22Rv1 (cell line): ENCODE results near the gene SLC40A1.

Source experiments
- H3K27ac ChIP-seq: fragments of 450-650 bp; 2 replicates; pipeline ENCODE4 v1.5.1; 2017
- ZFX ChIP-seq: fragments of 450-650 bp; IDR thresholded peaks from 2 replicates; pipeline ENCODE4 v1.6.1; 2017; ENCODE audit warnings: antibody characterized with exemption, borderline replicate concordance
- TF ChIP-seq, protein P1 (sequence below): fragments of 450-650 bp; IDR thresholded peaks from 2 replicates; pipeline ENCODE4 v1.5.1; 2017; ENCODE audit warnings: mild to moderate bottlenecking

Gene SLC40A1

DNA sequence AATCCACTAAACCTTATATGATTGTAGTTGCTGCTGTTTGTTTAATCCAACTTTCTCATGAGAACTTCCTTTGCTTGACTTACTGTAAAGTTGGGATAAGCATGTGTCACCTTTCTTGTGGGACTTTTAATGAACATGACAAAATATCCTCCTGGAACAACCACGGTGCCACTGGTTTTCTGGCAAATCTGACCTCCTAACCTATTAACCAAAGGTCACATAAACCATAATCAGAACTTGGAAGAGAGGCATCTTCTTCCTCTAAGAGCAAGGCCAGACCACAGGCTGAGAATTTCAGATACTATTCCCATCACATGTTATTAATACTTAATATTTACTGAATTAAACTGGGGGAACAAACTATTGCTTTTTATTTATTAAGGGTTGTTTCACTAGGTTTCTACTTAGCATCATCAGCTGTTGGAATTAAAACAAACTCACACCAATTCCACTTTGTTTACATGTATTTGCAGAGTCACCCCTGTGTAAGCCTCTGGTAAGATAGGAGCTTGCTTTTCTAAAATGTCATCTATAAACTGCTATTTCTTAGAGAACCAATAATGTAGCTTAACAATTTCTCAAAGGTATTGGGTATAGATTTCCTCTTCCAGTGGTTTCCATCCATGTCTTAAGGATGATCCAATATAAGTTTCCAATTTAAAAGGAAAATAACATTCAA, 2.2 kb downstream of the SLC40A1 start:
- no peak for TF ChIP-seq ZFX
- H3K27ac ChIP-seq: no peak overlapping the region

- H3K27ac ChIP-seq: peak overlapping the region; percentile 74; the same call in 1 of the 2 replicates
- TF ChIP-seq ZFX: no peak
- TF ChIP-seq, protein P1, sequence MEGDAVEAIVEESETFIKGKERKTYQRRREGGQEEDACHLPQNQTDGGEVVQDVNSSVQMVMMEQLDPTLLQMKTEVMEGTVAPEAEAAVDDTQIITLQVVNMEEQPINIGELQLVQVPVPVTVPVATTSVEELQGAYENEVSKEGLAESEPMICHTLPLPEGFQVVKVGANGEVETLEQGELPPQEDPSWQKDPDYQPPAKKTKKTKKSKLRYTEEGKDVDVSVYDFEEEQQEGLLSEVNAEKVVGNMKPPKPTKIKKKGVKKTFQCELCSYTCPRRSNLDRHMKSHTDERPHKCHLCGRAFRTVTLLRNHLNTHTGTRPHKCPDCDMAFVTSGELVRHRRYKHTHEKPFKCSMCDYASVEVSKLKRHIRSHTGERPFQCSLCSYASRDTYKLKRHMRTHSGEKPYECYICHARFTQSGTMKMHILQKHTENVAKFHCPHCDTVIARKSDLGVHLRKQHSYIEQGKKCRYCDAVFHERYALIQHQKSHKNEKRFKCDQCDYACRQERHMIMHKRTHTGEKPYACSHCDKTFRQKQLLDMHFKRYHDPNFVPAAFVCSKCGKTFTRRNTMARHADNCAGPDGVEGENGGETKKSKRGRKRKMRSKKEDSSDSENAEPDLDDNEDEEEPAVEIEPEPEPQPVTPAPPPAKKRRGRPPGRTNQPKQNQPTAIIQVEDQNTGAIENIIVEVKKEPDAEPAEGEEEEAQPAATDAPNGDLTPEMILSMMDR: no peak
Measured at GRCh38 chr2:189577121-189577520, 3.5 kb downstream of the SLC40A1 start.

GRCh38 chr2:189576396-189576795, 4.2 kb downstream of the SLC40A1 start:
- peak overlapping the region; percentile 74; the same call in 1 of the 2 replicates for H3K27ac ChIP-seq
- TF ChIP-seq, protein P1: no peak
- no peak for TF ChIP-seq ZFX

- TF ChIP-seq, protein P1: no peak
- TF ChIP-seq ZFX: no peak
- H3K27ac ChIP-seq: peak overlapping the region; percentile 74
Measured at GRCh38 chr2:189574793-189575475, 5.7 kb downstream of the SLC40A1 start.

- no peak for TF ChIP-seq ZFX
- TF ChIP-seq, protein P1: no peak
- H3K27ac ChIP-seq: no peak overlapping the region
Measured at GRCh38 chr2:189570570-189571031, 10.0 kb downstream of the SLC40A1 start.

GRCh38 chr2:189569295-189569910, 11.2 kb downstream of the SLC40A1 start:
- no peak for TF ChIP-seq ZFX
- no peak overlapping the region for H3K27ac ChIP-seq

DNA sequence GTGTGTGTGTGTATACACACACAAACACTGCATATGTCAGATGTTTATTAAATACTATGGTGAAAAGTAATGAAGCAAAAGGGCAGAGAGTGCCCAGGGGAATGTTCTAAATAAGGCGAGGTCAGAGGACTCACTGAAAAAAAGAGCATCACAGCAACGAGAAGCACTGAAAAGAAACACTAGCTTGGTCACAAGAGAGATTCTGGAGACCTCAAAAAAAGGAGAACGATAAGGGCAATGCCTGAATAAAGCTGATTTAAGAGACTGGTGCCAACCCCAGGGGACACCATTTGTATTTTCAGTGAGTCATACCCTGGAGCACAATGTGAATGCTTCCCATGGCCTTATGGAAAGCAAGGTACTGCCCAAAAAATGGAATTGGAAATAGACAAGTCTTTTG, 14.5 kb downstream of the SLC40A1 start:
- no peak for TF ChIP-seq ZFX
- TF ChIP-seq, protein P1: no peak
- H3K27ac ChIP-seq: no peak overlapping the region
